KOPT-K1 (cell line): ENCODE data around the gene DISP3.
"Not testable (repeated sequence)": the region's sequence is repeated elsewhere in the genome, so short reads cannot be mapped to it uniquely, and the experiment has no call there.

Source experiments
- H3K27ac ChIP-seq: fragments of 200-600 bp; sonication (generic); 2 replicates; pipeline ENCODE4 v1.5.1; 2016; ENCODE audit warnings: antibody characterized with exemption, mild to moderate bottlenecking, low read depth, low read length; ENCODE audit not compliant: poor library complexity, severe bottlenecking
- H3K36me3 ChIP-seq: fragments of 200-600 bp; sonication (generic); 2 replicates; pipeline ENCODE4 v1.5.1; 2017; ENCODE audit warnings: antibody characterized with exemption, mild to moderate bottlenecking, low read length, moderate library complexity; ENCODE audit not compliant: insufficient read depth
- H3K9me3 ChIP-seq: fragments of 200-600 bp; sonication (generic); 2 replicates; pipeline ENCODE4 v1.5.1; 2017; ENCODE audit warnings: antibody characterized with exemption, low read length, mild to moderate bottlenecking; ENCODE audit not compliant: insufficient read depth, poor library complexity, severe bottlenecking

The DISP3 gene

DNA sequence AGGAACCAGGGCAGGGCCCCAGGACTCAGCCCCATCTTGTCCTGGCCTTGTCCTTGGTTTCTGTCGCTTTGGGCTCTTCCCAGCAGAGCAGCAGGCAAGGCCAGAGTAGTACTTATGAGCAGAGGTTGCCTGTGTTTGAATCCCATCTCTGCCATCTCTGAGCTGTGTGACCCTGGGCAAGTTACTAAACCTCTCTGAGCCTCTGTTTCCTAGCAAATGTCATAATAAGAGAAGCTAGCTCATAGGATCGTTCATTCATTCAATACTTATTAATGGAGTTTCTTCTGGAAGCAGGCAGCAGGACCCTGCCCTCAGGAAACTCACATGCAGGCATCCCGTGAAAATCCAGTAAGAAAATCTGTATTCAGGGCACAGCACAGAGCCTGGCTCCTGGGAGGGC, 91.0 kb downstream of the DISP3 start:
- Histone ChIP-seq H3K9me3 (no peaks in the 10 kb centered on the region), H3K36me3 (no peaks in the 10 kb centered on the region), H3K27ac (no peak overlapping the region)

DNA sequence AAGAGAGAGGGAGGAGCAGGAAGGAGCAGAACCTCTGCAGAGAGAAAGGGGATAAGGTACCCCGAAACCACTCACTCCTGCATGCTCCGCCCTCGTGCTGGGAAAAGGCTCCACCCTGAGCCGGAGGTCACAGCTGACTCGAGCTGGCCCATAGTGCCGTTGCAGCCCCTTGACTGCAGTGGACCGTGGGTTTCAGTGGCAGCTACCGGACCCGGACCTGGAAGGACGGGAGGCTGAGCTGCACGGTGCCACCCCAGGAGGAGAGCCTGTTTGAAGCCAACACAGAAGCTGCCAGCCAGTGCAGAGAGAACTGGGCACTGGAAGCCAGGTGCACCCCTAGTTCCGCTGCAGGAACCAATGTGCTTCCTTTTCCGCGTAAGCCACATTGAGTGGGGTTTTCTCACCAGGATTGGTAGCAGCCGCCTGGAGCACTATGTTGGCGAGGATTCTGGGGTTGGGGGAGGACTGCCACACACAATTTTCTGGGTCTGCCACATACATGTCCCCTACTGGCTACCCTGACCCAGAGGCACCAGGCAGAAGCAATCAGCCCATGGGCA, 91.9 kb downstream of the DISP3 start:
- Histone ChIP-seq H3K9me3 (no peaks in the 10 kb centered on the region), H3K27ac (no peak overlapping the region), H3K36me3 (no peaks in the 10 kb centered on the region)

DNA sequence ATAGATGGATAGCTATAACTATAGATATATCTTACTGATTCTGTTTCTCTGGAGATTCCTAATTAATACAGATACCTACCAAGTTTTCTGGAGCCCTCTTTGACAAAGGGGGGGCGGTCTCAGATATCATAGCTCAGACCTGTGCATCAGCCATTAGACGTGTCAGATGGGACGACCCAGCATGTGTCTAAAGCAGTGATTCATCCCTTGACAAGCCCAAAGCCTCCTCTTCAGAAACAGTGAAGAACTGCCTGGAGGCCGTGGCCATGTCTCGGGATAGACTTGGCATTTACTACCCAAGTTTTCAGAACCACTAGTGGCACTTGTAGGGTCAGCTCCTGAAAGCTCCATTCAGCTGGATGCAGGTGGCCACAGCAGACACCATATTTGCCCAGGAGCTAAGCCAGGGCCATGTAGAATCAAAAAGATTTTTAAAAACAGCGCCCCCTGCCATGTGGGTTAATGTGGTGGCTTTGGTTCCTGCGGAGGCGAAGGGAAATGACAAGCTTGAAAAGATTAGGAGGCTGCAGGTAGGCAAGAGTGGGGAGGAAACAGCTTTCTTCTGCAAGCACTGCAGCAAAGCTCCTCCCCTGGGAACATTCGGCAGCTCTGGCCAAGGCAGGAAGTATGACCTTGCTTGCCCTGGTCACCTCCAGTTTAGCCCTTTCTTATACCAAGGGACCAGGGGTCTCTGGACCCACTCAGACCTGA, 93.1 kb downstream of the DISP3 start:
- no peak overlapping the region for H3K27ac ChIP-seq
- H3K36me3 ChIP-seq = no peaks in the 10 kb centered on the region
- H3K9me3 ChIP-seq = no peaks in the 10 kb centered on the region

DNA sequence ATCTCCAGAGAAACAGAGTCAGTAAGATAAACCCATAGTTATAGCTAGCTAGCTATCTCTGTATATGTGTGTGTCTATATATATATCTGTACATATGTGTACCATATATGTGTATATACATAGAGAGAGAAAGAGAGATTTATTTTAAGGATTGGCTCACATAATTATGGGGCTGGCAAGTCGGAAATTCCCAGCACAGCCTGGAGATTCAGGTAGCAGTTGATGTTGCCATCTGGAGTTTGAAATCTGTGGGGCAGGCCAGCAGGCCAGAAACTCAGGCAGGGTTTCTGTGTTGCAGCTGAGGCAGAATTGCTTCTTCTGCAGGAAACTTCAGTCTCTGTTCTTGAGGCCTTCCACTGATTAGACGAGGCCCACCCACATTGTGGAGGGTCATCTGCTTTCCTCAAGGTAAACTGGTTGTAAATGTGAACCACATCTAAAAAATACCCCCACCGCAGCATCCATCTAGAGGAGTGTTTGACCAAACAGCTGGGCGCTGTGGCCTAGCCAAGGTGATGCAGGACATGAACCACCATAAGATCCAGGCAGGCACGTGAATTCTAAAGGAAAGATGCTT, 94.2 kb downstream of the DISP3 start:
- Histone ChIP-seq H3K36me3 (no peaks in the 10 kb centered on the region), H3K9me3 (no peaks in the 10 kb centered on the region), H3K27ac (no peak overlapping the region)

DNA sequence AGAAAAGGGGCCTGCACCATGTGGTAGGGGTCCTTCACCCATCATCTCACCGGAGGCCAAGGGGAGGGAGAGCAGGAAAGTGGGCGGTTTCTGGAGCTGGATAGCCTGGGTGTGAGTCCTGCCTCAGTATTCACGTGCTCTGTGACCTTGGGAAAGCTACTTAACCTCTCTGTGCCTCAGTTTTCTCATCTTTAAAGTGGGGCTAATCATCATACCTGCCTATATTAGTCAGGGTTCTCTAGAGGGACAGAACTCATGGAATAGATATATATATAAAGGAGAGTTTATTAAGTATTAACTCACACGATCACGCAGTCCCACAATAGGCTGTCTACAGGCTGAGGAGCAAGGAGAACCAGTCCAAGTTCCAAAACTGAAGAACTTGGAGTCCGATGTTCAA, 96.6 kb downstream of the DISP3 start:
- Histone ChIP-seq H3K36me3 (no peaks in the 10 kb centered on the region), H3K27ac (no peak overlapping the region)

DNA sequence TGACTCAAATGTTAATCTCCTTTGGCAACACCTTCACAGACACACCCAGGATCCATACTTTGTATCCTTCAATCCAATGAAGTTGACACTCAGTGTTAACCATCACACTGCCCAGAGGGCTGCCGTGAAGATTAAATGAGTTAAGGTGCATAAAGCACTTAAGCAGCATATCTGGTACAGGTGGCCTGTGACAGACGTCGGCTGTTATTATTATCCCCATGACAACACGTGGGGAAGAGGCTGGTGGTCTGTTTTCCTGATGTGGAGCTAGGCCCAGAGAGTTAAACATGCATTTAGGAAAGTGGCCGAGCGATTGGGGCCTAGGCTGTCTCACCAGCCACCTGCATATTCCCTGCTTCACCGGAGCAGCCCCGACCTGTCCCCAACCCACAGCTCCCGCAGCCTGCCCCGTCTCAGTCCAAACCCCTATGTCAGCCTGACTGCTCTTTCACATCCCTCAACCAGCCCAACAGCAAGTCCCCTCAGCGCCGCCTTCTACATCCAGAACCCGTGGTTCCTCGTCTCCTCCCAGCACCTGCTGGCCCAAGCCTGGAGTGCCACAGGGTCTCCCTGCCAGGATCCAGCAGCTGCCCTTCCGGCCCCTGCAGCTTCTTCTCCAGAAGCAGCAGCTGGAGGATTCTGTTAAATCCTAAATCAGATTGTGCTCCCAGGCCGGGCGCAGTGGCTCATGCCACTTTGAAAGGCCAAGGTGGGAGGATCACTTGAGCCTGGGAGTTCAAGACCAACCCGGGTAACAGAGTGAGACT, 97.3 kb downstream of the DISP3 start:
- Histone ChIP-seq H3K9me3 (no peaks in the 10 kb centered on the region), H3K27ac (no peak overlapping the region), H3K36me3 (no peaks in the 10 kb centered on the region)

More for the DNA sequence above, 96.6 kb downstream of the DISP3 start:
- no peaks in the 10 kb centered on the region for H3K9me3 ChIP-seq

DNA sequence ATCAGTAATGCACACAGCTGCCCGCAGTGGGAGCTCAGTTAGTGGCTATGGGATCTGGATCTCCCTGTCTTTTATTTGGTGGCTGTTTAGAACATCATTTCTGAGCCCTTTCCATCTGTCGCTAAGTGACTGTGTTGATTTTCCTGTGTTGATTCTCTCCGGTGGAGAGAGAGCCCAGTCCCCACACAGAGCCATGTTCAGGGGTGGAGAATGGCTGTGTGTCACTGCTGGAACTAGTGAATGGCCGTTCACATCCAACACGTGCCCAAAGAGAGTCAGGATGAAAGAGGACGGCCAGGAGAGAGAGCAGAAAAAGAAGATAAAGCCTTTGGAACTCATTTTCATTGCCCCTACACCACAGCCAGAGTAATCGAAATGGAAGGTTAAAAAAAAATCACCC, 99.0 kb downstream of the DISP3 start:
- no peaks in the 10 kb centered on the region for H3K9me3 ChIP-seq
- H3K36me3 ChIP-seq = no peaks in the 10 kb centered on the region
- no peak overlapping the region for H3K27ac ChIP-seq

DNA sequence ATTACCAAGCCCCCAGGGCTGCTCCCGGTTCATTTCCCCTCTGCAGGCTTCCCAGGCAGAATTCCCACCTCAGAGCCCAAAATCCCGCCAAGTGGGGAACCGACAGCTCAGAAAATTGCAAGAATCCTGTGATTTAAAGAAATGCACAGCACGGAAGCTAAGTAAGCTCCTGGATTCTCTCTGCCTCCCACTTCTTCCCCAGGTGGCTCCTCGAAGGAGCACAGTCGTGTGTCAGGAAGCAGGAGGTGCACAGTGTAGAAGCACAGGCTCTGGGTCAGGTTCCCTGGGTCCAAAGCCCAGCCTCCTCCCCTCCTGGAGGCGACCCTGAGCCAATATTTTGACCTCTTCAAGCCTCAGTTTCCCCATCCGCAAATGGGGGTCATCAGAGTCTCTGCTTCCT, 100.6 kb downstream of the DISP3 start:
- Histone ChIP-seq H3K27ac (no peak overlapping the region), H3K36me3 (no peaks in the 10 kb centered on the region), H3K9me3 (no peaks in the 10 kb centered on the region)

DNA sequence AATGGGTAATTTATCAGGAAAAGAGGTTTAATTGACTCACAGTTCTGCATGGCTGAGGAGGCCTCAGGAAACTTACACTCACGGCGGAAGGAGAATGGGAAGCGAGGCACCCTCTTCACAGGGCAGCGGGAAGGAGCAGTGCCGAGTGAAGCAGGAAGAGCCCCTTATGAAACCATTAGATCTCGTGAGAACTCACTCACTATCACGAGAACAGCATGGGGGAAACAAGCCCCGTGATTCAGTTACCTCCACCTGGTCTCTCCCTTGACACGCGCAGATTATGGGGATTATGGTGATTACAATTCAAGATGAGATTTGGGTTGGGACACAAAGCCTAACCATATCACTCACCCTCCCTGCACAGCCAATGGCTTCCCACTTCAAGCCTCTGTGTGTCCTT, 101.1 kb downstream of the DISP3 start:
- H3K36me3 ChIP-seq, H3K27ac ChIP-seq, H3K9me3 ChIP-seq: not testable (repeated sequence)

DNA sequence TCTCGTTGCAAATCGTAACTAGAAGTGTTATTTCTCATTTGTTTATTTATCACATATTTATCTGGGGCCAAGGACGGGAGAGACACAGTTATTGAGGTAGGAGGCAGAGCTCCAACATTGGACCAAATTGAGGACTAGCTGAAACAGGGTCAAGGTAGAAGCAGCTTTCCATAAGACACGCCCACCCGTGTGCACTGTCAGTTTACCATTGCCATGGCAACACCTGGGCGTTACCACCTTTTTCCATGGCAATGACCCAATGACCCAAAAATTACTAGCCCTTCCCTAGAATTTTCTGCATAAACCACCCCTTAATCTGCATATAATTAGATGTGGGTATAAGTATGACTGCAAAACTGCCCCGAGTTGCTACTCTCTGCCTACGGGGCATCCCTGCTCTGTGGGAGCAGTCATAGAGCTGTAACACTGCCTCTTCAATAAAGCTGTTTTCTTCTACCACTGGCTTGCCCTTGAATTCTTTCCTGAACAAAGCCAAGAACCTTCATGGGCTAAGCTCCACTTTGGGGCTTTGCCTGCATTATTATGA, 102.6 kb downstream of the DISP3 start:
- Histone ChIP-seq H3K27ac (no peak overlapping the region), H3K9me3 (no peaks in the 10 kb centered on the region), H3K36me3 (no peaks in the 10 kb centered on the region)

DNA sequence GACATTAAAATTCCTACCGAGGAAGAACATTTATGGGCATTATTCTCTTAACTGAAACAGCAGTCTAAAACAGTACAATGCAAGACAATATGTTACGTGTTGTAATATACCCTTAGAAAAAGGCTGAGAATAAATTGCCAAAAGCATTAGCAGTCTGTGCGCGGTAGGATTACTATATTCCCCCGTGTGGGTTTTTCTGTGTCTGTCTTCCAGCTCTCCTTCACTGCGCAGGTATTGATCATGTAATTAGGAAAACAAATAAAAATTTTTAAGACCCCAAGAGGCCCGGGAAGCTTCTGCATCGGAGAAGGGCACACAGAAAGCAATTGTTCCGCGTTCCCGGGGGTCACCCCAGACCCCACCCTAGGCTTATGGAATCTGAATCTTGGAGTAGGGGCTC, 106.4 kb downstream of the DISP3 start:
- Histone ChIP-seq H3K27ac (no peak overlapping the region), H3K9me3 (no peaks in the 10 kb centered on the region)

More for the DNA sequence above, 106.4 kb downstream of the DISP3 start:
- H3K36me3 ChIP-seq = no peaks in the 10 kb centered on the region
